HG02642 (cell line): ENCODE measurements around the gene IMMP2L.
"Not testable (repeated sequence)": the region's sequence is repeated elsewhere in the genome, so short reads cannot be mapped to it uniquely, and the experiment has no call there.

Source experiments
- ATAC-seq: cut with Tn5 transposase; IDR thresholded peaks from one replicate; pipeline ENCODE4 v1.9.1; 2021; ENCODE audit warnings: mild to moderate bottlenecking; ENCODE audit not compliant: unreplicated experiment, poor library complexity

The IMMP2L gene

DNA sequence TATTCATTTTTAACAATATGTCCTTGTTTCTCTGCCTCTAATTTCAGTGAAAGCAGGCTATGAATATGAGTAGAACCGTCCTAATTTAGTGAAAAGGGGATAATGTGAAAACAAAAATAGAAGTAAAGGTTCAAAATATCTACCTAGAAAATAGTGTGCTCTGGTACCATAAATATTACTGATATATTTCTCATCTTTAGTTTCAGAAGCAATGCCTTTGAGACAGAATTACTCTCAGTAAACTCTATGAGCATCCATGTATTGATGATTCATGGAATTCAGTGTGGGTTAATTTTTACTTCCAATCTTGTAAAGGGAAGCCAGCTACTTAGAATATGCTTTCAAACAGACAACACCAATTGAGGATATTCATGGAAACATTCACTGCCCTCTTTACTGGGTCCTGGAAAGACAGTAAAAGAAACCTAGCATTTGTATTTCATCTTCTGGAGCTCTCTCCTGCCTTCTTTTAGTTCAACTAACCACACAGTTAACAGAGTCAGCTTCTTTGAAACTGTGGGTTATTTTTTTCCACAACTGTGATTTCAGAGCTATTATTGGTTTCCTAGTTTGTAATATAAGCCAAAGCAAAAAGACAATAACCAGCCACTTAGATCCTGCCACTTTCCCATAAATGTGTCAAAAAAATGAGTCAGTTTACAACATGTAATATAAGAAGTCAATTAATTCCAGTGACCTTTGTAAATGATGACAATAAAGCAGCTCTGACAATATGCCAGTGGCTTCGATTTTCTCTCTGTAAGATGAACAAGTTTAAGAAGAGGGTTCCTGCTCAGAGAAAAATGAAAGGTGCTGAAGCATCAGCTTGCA is 469.7 kb downstream of the IMMP2L start:
- ATAC-seq, result peak; percentile 65

DNA sequence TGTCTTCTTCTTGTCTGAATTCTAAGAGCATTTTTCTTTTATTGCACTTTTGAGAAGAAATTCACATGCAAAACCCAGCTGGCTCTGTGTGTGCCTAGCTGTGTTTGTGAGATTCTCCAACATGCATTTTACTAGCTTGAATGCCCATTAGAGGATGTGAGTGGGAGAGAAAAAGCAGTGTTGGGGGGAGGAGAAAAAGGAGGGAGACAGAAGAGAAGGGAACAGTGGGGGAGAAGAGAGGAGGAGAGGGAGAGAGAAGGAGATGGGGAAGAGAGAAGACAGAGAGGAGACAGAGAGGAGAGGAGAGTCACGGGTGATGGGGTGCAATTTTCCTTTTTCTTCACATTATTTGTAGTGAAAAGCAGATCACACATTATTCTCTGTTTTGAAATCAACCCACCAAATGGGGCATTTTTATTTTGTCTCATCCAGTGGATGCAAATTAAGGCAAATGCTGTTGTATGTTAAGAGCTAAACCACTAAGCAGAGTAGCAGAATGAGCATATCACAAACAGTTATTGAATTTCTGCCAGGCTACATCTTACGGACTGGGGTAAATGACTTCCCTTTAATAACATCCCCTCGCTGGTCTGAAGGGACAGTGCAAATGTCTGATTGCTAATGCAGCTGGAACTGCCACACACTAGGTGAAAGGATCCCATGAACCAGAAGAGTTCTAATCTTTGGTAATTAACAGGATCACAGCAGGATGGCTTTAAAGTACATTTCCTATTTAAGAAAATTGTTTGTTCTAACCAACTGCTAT is 470.5 kb downstream of the IMMP2L start:
- ATAC-seq, result no peak

DNA sequence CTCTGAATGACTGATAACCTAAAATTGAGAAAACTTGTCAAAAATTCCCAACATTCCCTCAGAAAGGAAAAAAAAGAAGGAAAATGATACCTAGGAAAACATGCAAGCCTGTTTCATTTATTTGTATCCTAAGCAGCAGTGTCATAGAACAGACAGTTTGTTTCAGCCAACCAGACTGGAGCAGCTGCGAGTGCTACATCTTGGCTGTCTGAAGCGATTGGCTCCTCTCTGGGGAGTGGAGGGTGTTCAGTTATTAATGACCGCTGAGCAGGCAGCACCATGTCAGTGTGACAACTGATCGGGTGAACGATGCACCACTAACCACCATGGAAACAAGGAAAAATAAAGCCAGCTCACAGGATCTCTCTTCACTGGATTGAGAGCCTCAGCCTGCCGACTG is 471.4 kb downstream of the IMMP2L start, which contains the start of gene LRRN3:
Gene LRRN3 (plus strand): TSS at position 282 of the 400 bp plus-strand sequence. CDS start 31,646 bp downstream, outside the sequence.
- no peak for ATAC-seq

DNA sequence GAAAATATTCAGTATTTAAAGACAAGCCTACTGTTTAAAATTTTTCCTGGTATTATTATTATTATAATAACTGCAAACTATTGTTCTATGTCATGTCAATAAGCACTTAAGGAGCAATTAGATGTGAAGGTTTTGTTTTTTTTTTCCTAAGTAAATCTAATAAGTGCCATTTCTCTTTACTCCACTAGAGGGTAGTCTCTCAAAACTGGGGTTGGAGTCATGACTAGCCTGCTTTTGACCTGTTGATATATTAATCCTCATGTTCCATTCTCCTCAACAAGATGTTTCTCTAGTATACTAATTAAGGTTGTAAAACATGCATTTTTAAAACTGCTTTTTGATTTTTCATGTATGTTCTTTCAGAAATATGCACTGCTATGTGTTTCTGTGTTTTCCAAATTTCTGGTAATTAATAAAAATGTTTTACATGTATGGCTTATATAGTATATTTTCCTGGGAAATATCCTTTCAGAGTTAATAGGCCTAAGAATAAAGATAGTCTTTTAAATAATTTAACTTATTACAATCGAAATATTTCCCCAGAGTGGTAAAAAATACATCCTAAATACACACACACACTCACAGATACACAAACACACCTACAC is 472.4 kb downstream of the IMMP2L start:
- no peak for ATAC-seq

DNA sequence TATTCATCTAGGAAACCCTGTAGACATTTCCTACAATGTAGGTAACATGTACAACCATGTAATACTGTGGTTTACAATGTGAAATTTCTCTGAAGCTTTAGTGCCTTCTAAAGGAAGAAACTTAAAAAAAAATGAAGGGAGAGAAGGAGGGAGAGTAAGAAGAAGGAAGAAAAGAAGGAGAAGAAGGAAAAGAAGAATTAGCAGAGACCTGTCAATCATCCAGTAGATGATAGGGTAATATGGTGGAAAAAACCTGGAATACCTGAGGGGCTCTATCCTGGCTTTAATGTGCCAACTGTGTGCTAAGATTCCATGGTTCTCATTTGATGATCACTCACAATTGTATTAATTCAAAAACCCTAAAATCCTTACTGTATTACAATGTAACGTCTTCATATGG is 474.0 kb downstream of the IMMP2L start:
- ATAC-seq, result no peak

DNA sequence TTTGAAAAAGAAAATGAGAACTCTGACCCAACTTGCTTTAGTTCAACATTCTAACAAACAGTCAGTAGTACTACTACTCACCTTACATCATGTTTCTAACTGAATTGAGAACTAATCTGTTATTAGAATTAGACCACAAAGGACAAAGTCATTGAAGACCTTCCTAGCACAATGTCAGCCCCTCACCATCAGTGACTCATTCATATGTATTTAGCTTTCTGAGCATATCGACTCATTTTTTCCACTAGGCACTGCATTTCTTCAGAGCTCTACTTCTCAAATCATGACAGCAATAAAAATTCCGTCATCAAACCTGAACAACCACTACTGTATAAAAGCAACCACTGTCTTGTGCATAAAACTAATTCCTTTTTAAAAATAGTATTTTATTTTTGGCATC is 475.8 kb downstream of the IMMP2L start:
- ATAC-seq, result no peak

DNA sequence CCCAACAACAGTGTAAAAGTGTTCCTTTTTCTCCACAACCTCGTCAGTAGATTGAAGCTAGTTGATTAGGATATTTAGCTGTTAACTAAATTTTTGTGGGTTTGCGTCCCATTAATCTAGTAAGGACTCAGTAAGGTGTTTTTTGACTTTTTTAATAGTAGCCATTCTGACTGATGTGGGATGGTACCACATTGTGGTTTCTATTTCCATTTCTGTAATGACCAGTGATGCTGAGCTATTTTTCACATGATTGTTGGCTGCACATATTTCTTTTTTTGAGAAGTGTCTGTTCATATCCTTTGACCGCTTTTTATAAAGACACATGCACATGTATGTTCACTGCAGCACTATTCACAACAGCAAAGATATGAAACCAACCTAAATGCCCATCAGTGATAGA is 476.9 kb downstream of the IMMP2L start:
- no peak for ATAC-seq

DNA sequence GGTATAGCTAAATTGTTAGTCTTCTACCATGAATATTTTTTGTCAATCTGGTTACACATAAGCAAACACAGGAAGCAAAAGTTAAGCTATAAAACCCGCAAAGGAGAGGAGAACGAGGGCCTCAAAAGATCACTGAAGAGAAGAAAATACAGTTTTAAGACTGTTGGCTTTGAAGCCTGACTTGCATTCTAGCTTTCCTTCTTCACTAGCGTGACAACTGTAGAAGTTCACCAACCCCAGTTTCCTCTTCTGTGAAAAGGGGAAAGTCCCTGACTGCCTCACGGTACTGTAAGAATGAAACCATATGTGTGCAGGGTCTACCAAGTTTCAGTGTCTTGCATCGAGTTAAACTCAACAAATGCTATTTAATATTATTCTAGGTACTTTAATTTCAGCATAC is 478.9 kb downstream of the IMMP2L start:
- peak; percentile 99 for ATAC-seq

DNA sequence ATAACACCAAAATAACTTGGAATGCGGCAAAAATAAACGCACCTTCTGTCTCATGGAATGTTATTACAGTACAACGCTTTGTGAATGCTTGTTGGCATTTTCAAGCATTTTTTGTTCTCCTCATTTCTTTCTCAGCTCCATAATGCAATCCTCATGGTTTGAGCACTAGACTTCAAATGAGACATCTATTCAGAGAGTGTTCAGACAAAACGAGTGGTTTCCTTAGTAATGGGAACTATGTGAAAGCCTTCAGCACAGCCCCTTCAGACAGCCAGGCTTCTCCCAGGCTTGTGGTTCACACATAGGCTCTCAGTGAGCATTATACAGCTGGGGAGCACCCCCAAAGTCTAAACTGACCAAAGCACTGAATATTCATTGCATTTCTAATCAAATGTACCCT is 479.9 kb downstream of the IMMP2L start:
- ATAC-seq, result no peak

DNA sequence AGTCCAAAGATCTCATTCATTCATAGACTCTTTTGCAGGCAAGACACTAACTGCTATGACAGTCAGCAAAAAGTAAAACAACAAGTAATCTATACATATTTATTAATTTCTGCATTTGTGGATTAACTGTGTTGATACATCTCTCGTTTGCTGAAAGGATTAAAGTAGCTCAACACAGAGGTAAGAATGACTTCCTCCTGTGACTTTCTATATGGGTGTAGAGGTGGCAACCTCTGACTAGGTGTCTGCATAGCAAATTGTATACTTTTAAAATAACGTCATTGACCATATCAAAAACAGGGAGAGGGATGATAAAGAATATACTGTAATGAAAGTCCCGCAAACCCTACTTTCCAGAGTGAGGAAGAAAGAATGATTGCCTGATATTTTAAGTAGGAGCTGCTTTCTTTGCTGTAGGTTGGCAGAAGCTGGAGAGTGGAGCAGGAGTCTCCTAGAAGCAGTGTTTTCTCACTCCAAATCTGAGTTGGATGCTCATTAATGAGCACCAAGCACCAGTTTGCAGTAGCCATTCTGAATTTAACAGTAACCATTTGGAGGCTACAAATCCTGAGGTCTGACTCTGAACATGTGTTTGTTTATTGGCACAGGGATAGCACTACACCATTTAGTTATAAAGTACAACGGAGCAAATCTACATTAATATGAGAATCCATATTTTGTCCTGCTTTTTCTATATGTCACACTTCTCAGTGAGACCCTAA is 480.6 kb downstream of the IMMP2L start:
- no peak for ATAC-seq

DNA sequence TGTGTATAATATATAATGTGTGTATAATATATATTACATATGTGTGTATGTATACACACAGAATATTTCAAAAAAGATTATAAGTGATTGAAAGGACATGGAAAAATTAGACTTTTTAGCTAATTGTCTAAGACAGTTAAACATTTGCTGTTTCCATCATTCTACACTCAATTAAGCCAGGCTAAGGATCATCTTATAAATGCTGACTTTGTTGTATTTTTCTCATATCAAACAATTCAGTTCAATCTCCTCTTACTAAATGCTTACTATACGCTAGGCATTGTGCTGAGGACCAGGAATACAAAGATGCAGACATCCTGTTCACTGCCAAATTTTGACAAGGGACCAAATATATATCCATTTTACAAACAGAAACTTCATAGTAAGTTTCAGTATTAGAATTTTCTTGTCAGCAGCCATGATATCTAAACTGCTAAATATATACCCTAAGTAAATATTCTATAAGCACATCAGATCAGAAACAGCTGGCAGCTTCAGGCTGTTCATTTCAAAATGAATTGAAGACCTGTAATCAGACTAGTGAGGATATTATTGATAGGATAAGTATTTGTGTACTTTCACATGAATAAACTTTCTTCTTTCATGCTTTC is 481.7 kb downstream of the IMMP2L start:
- ATAC-seq, result no peak

DNA sequence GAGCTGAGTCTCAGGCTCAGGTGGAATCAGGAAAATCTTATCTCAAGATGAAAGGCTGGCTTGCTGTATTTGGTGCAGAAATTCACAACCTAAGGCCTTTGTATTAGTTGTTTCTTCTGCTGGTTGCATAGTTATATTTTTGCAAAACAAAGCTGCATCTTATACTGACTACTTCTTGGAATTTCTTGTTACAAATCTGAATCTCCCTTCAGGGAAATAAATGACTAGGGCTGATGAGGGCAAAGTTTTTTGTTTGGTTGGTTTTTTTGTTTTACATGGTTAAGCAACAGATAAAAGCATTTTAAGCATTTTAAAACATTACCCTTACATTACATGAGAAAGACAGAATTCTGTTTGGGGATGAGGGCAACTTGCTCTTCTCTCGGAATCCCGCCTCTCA is 485.3 kb downstream of the IMMP2L start:
- ATAC-seq, result no peak

DNA sequence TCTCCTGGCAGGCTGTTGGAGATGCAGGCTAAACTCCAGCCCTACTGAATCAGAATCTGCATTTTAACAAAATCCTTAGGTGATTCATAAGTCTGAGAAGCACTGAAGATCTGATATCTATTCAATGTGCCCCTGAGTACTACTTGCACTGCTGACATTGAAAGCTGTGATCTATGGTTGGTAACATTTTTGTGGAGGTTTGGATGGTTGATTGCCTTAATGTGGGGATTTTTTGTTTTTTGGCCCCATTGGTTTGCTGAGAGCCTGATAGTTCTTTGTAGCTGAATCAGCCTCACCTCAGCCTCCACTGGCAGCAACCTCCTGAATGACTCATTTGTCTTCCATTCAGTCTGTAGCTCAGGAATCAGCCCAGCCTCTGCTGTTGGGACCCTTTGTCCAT is 486.1 kb downstream of the IMMP2L start:
- no peak for ATAC-seq

DNA sequence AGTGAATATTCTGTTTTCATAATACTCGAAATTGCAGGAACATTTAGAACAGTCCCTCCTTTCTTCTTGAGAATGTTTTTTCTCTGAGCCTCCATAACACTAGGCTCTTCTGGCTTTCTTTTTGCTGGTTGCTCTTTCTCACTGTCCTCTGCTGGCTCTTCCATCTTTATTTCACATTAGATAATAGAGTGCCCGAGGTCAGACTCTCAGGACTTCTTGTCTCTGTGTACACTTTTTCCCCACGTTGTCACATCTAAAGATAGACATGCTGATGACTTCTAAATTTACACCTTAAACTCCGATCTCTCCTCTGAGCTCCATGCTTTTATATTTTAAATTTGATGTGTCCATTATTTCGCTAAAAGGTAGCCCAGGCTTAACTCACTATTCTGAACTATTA is 486.8 kb downstream of the IMMP2L start:
- ATAC-seq, result no peak

DNA sequence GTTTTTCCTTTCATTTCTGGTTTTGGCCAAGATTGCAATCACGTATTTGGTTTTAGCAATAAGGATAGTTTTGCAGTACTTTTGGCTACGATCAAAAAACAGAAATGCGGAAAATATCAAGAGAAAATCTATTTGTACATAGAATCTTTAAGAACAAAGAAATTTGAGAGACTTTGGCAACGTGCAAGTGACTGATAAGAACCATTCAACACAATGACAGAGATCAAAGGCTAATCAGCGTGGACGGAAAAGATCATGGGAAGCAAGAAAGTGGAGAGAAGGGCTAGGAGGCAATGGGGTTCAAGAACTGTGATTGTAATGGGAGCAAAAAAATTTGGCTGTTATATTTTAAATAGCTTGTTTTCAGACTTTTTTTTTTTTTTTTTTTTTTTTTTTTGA is 487.5 kb downstream of the IMMP2L start:
- ATAC-seq, result no peak

DNA sequence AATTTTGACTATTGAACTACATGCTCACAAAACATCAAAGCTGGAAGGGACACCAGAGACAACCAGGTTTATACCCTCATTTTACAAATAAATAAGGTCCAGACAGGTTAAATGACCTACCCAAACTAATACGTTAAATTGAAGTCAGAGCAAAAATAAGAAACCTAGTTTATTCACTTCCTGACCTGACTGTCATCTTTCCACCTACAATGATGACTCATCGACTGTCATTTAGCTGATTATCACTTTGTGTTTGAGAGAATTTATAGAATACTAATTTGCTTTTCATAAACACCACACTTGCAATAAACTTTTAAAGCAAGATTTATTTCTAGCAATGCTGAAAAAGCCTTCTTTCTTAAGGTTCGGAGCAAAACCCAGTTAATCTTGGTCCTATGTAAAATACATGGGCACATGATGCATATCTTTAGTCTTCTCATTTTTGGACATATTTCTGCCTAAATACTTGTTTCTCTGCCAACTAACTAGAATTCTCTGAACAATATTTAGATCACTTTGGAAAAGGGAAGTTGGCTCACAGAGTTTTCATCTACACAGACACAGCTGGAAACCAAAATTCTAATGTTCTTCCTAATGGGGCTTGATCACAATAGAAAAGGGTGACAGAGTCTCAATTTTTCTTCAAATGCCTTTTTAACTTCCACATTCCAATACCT is 488.1 kb downstream of the IMMP2L start:
- peak; percentile 57 for ATAC-seq

DNA sequence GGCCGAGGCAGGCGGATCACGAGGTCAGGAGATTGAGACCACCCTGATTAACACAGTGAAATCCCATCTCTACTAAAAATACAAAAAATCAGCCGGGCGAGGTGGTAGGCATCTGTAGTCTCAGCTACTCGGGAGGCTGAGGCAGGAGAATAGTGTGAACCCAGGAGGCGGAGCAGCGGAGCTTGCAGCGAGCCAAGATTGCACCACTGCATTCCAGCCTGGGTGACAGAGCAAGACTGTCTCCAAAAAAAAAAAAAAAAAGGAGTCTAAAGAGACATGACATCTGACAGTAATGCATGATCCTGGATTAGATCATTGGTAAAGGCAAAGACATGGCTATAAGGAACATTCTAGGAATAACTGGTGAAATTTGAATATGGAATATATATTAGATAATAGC is 489.6 kb downstream of the IMMP2L start:
- not testable (repeated sequence) for ATAC-seq

DNA sequence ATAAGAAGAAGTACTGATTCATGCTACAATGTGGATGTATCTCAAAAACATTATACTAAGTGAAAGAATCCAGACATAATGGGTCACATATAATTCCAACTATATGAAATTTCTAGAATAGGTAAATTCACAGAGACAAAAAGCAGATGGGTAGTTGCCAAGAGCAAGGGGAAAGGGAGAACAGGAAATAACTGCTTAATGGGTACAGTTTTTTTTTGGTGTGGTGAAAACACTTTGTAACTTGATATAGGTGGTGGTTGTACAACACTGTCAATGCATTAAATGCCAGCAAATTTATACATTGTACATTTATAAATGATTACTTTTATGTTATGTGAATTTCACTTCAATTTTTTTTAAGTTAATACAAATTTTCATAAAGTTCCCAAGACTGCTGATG is 490.7 kb downstream of the IMMP2L start:
- no peak for ATAC-seq

DNA sequence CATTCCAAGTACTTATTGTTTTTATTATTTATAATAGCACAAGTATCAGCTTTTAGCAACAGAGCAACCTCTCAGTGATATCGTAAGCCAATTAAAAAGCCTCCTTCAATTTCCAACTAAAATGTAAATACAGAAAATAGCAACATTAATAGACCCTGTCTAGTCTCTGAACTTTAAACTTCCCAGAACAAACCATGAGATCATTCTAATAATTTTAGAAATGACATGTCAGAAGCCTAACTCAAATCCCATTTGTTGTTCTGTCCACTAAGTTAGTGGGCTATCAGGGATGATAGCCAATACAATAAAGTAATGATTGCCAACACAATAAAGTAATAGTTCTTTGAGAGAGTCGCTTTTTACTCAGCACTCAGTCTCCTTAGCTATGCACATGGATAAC is 493.7 kb downstream of the IMMP2L start:
- no peak for ATAC-seq

DNA sequence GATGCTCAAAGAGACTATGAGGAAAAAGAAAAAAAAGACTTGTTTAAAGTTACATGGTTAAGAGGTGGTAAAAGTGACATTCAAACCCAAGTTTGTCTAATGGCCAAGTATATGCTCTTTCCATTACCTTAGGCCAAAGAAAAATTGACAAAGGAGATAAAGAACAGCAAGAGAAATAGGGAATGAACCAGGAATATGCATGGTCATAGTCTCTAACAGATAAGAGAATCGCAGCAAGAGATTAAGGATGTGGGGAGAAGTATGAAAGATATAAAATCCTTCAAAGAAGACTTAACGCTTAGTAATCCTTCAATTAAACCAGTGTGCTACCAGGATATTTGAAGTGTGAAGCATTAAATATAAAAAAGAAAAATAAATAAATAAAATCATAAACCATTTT is 494.6 kb downstream of the IMMP2L start:
- no peak for ATAC-seq
